ENCODE results near the gene FAM168B. TPM values are rescaled to one million over a fixed set of nuclear protein-coding genes. Genes with fewer than 3 reads are reported as not detected.

The FAM168B gene
- total RNA-seq, 2 experiments from 2014 or later = 44.4 to 44.5 TPM

DNA sequence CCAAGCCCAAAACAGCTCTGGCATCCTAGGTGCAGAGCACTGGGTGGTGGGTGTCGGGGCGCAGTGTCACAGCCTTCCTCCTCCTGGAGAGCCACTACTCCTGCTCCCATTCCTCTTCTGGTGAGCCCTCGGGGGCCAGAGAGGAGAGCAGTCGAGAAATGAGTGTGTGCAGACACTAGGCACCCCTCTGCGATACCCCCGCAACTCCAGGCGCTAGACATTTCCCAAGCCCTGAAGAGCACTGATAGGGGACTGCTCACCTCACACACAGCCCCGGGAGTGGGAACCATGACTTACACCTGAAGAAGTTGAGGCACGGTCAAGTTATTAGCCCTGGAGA lies 54.2 kb downstream of the FAM168B start:
- ChIA-PET CTCF (no interaction called here), POLR2A (no interaction called here)
- Mint-ChIP-seq H3K9me3 (no peaks in the 10 kb centered on the region), H3K4me3 (no peak overlapping the region), H3K27me3 (peaks cover 30% of the 10 kb centered on the region), H3K27ac (no peak overlapping the region), H3K4me1 (peaks cover 28% of the 10 kb centered on the region), H3K36me3 (ENCODE audit: low read depth) (no peaks in the 10 kb centered on the region)
- DNase-seq = no peak

DNA sequence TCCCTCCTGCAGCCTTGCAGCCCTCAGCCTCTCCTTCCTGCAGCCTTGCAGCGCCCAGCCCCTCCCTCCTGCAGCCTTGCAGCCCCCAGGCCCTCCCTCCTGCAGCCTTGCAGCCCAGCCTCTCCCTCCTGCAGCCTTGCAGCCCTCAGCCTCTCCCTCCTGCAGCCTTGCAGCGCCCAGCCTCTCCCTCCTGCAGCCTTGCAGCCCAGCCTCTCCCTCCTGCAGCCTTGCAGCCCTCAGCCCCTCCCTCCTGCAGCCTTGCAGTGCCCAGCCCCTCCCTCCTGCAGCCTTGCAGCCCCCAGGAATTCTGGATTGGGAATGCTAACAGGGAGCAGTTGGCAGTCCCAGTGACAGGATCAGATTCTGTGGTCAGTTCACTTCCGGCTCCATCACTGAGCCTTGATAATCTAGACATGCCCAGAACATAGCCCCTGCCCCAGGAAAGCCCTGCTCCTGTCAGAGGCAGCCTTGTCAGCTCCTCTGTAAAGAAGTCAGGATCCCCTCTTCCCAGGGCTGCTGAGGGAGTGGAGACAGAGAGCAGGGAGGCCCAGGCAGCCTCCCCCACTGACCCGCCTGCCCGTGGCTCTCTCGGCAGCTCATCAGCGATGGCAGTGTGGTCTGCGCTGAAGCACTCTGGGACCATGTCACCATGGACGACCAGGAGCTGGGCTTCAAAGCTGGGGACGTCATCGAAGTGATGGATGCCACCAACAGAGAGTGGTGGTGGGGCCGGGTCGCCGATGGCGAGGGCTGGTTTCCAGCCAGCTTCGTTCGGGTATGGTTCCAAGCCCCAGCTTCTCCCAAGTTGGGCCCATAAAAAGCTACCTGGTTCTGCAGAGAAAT lies 54.8 kb downstream of the FAM168B start:
- H3K36me3 Mint-ChIP-seq (ENCODE audit: low read depth) = no peaks in the 10 kb centered on the region
- ChIA-PET CTCF (no interaction called here), POLR2A (no interaction called here)
- no peak overlapping the region for H3K27ac Mint-ChIP-seq
- H3K27me3 Mint-ChIP-seq = peaks cover 36% of the 10 kb centered on the region
- DNase-seq = no peak
- H3K4me1 Mint-ChIP-seq = peaks cover 28% of the 10 kb centered on the region
- H3K9me3 Mint-ChIP-seq = no peaks in the 10 kb centered on the region
- H3K4me3 Mint-ChIP-seq = no peak overlapping the region

DNA sequence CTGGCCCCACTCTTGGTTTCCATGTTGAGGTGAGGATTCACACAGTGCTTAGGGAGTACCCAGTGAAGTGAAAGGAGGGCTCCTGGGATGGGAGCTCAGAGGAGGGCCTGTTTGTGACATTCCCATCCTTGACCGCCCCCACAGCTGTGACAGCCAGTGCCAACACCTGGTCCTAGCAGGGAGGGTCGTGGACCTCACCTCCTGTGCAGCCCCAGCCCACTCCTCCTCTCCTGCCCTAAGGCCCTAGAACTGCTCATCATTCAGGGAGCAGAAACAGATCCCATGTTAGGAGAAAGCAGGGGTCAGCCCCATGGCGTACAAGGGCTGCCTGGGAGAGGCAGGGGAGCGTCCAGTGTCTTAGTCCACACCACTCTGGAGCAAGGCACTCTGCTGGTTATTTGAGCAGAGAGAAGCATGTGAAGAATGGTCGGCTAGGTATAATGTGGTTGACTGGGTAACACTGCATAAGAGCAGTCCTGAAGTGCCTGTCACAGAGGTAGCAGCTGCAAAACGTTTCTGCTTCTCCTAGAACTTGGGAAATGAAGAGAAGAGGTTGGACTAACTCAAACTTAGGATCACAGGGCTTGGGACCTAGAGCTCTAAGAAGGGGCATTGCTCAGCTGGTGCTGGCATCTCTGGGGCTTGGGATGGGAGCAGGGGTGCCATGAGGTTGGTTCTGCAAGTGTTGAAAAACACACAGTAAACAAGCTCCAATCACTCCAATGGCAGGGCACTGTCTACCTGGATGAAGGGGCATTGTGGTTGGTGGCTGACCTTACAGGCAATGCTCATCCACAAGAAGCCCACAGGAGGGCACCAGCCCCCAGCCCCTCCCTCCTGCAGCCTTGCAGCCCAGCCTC lies 55.6 kb downstream of the FAM168B start:
- CTCF ChIA-PET = no interaction called here
- no peak overlapping the region for H3K27ac Mint-ChIP-seq
- H3K36me3 Mint-ChIP-seq (ENCODE audit: low read depth) = no peaks in the 10 kb centered on the region
- H3K4me3 Mint-ChIP-seq = no peak overlapping the region
- H3K4me1 Mint-ChIP-seq = peaks cover 28% of the 10 kb centered on the region
- peaks cover 39% of the 10 kb centered on the region for H3K27me3 Mint-ChIP-seq
- POLR2A ChIA-PET = no interaction called here
- no peak for DNase-seq
- H3K9me3 Mint-ChIP-seq = no peaks in the 10 kb centered on the region

DNA sequence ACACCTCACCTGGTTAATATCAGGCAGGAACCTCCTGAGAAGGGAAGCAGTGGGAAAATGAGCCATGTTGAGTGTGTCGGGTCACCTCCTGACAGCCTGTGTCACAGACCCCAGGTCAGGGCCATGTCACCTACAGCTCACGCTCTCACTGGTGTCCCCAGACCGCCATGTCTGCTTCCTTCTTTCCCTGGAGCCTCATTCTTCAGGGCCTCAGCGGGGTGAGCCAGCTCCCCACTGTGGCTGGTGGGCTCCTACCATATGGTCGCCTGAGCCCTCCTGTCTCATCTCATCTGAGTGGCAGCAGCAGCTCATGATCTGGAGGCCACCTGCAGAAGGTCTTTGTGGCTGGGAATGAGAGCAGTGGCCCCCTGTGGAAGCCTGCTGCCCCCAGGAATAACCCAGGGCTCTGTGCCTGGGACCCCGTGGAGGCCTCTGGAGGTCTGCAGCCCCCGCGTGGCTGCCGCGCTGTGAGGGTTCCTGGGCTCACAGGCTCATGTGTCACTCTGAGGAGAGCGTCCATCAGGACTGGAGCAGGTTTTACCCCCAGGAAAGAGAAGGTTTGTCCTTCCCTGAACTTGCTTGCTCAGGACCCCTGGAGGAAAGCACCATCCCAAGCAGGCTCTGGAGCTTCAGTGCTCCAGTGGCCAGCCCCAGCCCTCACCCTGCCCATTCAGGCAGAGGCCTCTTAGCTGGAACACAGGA lies 56.4 kb downstream of the FAM168B start:
- Mint-ChIP-seq H3K4me3 (no peak overlapping the region), H3K9me3 (no peaks in the 10 kb centered on the region), H3K27ac (no peak overlapping the region), H3K36me3 (ENCODE audit: low read depth) (no peaks in the 10 kb centered on the region), H3K27me3 (peaks cover 39% of the 10 kb centered on the region), H3K4me1 (peaks cover 21% of the 10 kb centered on the region)
- ChIA-PET CTCF (no interaction called here), POLR2A (no interaction called here)
- no peak for DNase-seq

DNA sequence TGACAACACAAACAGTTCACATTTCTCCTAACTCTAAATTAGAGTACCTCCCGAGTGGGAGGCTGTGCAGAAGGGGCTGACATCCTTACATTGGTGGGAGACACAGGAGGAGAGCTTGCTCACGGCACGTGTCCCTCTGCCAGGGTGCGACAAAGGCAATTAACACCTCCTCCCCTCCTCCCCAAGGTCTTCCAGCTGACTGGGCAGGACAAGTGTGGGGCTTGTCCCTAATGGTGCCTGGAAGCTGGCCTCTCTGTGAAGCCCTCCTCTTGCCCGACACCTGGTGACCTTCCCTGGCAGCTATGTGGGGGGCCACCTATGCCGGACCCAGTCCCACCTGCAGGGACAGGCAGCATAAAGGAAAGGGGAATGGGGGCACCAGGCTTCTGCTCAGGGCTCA lies 57.0 kb downstream of the FAM168B start:
- ChIA-PET CTCF (no interaction called here), POLR2A (no interaction called here)
- no peak overlapping the region for H3K4me3 Mint-ChIP-seq
- DNase-seq = no peak
- no peaks in the 10 kb centered on the region for H3K36me3 Mint-ChIP-seq (ENCODE audit: low read depth)
- H3K27ac Mint-ChIP-seq = no peak overlapping the region
- peaks cover 39% of the 10 kb centered on the region for H3K27me3 Mint-ChIP-seq
- peaks cover 15% of the 10 kb centered on the region for H3K4me1 Mint-ChIP-seq
- H3K9me3 Mint-ChIP-seq = no peaks in the 10 kb centered on the region

DNA sequence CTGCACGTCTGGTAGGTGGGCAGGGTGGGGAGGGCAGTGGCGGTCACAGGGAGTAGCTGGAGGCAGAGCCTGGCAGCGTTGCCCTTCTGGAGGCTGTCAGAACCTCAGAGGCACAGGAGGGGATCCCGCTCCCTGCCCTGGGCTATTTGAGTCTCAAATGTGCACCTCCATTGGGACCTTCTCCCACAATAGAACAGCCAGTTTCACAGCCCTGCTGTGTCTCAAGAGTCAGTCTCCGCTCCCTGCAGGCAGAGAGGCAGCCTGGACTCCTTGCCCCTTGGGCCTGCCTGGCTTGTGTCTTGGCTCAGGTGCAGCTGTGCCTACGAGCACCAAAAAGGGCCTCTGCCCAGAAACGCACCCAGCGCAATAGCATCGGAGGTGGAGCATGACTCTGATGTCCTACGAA lies 57.4 kb downstream of the FAM168B start:
- CTCF ChIA-PET = no interaction called here
- POLR2A ChIA-PET = no interaction called here
- H3K27me3 Mint-ChIP-seq = peaks cover 39% of the 10 kb centered on the region
- H3K4me1 Mint-ChIP-seq = peaks cover 11% of the 10 kb centered on the region
- no peak overlapping the region for H3K4me3 Mint-ChIP-seq
- no peaks in the 10 kb centered on the region for H3K9me3 Mint-ChIP-seq
- H3K36me3 Mint-ChIP-seq (ENCODE audit: low read depth) = no peaks in the 10 kb centered on the region
- no peak overlapping the region for H3K27ac Mint-ChIP-seq
- DNase-seq = no peak

DNA sequence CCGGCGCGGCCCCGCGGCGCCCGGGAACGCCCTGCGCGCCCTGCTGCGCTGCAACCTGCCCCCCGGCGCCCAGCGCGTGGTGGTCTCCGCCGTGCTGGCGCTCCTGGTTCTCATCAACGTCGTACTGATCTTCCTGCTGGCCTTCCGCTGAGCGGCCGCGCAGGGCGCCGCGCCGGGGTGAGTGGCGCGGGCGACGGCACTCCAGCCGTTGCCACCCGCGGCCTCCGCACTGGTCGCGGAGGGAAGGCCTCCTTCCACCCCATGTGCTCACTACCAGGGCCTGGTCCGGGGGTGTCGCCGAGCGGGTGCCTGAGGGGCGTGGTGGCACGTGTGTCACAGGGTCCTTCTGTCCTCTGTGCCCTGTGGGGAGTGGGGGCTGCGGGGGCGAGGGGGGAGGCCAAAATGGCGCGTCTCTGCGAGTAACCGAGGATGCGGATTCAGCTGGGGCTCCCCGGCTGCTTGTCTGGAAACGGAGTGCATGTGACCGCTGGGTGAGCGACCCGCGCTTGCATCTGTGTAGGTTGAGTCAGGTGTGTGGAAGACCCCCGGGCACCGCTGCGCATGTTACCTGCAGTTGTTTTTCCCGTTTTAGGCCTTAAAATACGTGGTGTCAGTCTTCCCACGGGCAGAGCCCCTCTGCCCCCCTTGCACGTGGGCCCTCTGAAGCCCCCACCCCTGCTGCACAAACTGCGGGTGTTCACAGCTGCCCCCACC lies 58.0 kb downstream of the FAM168B start:
- Mint-ChIP-seq H3K36me3 (ENCODE audit: low read depth) (no peaks in the 10 kb centered on the region), H3K4me3 (no peak overlapping the region), H3K9me3 (no peaks in the 10 kb centered on the region), H3K27me3 (peaks cover 40% of the 10 kb centered on the region), H3K4me1 (peaks cover 5% of the 10 kb centered on the region), H3K27ac (no peak overlapping the region)
- peak; percentile 0 for DNase-seq
- CTCF ChIA-PET = no interaction called here
- POLR2A ChIA-PET = no interaction called here

DNA sequence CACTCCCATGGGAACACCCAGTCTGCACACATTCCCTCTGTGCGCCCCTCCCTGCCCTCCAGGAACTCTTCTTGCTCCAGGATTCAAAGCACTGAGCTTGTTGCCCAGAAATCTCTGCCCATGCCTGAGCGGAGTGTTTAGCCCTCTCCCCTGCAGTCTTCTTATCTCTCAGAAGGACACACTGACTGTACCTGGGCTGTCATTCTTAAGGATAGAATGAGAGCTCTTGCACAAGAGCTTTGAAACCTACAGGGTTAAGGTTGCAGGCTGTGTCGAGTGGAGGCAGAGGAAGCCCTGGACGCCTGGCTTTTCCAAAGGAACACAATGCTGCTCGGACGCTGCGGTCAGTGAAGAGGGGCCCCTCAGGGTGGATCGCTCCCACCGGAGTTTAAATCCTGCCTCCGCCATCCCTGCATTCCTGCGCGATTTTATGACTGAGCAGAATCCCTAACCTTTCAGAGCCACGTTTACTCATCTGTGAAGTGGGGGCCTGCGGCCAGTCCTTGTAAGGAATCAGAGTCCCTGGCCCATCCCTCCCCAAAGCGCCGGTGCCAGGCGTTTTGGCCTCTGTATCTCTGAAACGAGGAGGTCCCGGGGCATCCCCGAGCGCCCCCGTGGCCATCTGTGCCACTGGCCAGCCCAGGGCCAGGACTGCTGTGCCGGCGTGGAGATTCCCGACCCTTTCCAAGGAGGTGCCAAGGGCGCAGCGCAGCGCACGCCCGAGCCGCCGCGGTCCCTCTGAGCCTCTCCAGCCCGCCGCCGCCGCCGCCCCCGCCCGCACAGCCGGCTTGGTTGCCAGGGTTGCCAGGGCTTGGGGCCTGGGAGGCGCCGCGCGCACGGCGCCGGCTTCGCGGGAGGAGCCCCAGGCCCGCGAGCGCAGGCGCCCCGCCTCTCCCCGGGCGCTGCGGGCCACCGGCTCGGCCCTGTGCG lies 58.9 kb downstream of the FAM168B start:
- DNase-seq = no peak
- CTCF ChIA-PET = no interaction called here
- Mint-ChIP-seq H3K27ac (no peak overlapping the region), H3K4me1 (no peaks in the 10 kb centered on the region), H3K9me3 (no peaks in the 10 kb centered on the region), H3K27me3 (peaks cover 39% of the 10 kb centered on the region), H3K4me3 (no peak overlapping the region), H3K36me3 (ENCODE audit: low read depth) (no peaks in the 10 kb centered on the region)
- POLR2A ChIA-PET = no interaction called here

DNA sequence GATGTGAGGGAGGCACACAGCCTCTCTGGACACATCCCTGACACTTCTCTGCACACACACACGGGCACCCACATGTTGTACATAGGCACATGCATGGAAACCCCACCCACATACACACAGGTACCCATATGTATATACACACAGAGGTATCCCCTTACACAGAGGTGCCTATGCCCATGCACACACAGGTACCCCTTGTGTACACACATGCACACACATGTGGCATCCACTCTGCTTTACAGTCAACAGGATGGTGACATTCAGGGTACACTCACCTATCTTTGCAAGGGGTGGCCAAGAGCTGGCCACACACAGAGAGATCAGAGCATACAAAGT lies 59.5 kb downstream of the FAM168B start:
- POLR2A ChIA-PET = no interaction called here
- Mint-ChIP-seq H3K36me3 (ENCODE audit: low read depth) (no peaks in the 10 kb centered on the region), H3K27me3 (peaks cover 35% of the 10 kb centered on the region), H3K4me1 (no peaks in the 10 kb centered on the region), H3K9me3 (no peaks in the 10 kb centered on the region), H3K4me3 (no peak overlapping the region), H3K27ac (no peak overlapping the region)
- no peak for DNase-seq
- CTCF ChIA-PET = no interaction called here

DNA sequence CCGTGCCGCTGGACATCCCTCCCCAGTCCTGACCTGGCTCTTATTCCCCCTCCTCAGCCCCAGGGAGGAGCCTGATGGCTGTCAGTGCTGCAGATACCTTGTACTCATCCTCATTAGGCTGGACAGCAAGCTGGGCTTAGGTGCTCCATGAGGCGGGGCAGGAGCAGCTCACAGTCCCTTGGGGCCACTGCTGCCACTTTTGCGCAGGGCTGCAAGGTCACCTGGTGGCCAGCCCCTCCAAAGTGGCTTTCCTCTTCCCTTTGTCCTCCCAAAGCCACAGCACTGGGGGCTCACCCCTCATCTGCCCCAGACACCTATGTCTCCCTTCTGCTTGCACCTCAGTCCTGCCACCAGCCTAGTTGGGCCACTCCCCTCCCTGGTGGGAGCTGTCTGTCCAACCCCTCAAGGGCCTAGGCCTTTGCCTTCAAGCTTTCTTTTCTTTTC lies 60.8 kb downstream of the FAM168B start:
- Mint-ChIP-seq H3K36me3 (ENCODE audit: low read depth) (no peaks in the 10 kb centered on the region), H3K4me1 (no peaks in the 10 kb centered on the region), H3K27ac (no peak overlapping the region), H3K27me3 (peaks cover 32% of the 10 kb centered on the region), H3K9me3 (no peaks in the 10 kb centered on the region), H3K4me3 (no peak overlapping the region)
- POLR2A ChIA-PET = no interaction called here
- DNase-seq = no peak
- CTCF ChIA-PET = interaction anchor here (1.7 kb wide), 1 partner anchor 235 kb away, joined by 6 read pairs; no protein-coding TSS in a partner anchor

DNA sequence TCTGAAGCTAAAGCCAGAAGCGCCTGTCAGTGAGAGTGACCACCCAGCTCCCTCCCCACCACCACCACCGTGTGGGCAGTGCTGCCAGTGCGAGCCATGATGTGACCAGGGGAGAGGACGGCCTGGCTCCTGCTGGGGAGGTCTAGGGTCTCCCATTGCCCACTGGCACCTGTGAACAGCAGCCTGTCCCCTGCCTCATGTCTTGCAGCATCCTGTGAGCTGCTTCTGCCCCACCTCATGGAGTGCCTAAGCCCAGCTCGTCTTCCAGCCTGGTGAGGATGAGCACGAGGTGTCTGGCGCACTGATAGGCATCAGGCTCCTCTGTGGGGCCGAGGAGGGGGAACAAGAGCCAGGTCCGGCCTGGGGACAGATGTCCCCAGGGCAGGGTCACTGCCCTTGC lies 61.4 kb downstream of the FAM168B start:
- no peak for DNase-seq
- H3K27ac Mint-ChIP-seq = no peak overlapping the region
- no peaks in the 10 kb centered on the region for H3K4me1 Mint-ChIP-seq
- ChIA-PET CTCF (interaction anchor here (1.7 kb wide), 1 partner anchor 234 kb away, joined by 6 read pairs; no protein-coding TSS in a partner anchor), POLR2A (no interaction called here)
- peaks cover 35% of the 10 kb centered on the region for H3K27me3 Mint-ChIP-seq
- H3K9me3 Mint-ChIP-seq = no peaks in the 10 kb centered on the region
- H3K4me3 Mint-ChIP-seq = no peak overlapping the region
- no peaks in the 10 kb centered on the region for H3K36me3 Mint-ChIP-seq (ENCODE audit: low read depth)

DNA sequence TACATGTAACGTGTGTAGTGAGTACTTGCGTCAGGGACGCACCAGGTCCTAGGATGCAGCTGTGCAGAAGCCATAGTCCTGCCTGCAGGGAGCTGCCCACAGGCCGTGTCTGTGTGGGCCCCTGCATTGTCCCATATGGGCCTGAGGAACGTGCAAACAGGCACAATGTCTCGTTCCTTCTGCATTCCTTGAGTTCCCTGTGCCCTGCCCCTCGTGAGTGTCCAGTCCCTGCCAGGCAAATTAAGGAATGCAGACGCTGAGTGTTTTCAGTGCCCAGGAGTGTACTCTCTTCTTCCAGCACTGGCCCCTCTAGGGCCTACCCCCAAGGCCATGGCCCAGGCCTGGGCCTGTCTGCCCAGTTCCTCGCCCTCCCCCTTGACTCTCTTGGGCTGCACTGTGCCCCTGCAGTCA lies 61.8 kb downstream of the FAM168B start:
- Mint-ChIP-seq H3K27me3 (peaks cover 37% of the 10 kb centered on the region), H3K27ac (no peak overlapping the region), H3K4me1 (no peaks in the 10 kb centered on the region), H3K4me3 (no peak overlapping the region), H3K9me3 (no peaks in the 10 kb centered on the region), H3K36me3 (ENCODE audit: low read depth) (no peaks in the 10 kb centered on the region)
- ChIA-PET CTCF (interaction anchor here (0.8 to 1.7 kb wide), 2 partner anchors 10 to 234 kb away, joined by 3 to 6 read pairs; no protein-coding TSS in a partner anchor), POLR2A (no interaction called here)
- no peak for DNase-seq
